PC-3 (cell line): Measurements from ENCODE around the gene MPLKIP. TPM values are rescaled to one million over a fixed set of nuclear protein-coding genes. Genes with fewer than 3 reads are reported as not detected.

Source experiments
- ATAC-seq: fragments of 200-7000 bp; cut with Tn5 transposase; 2 replicates; pipeline ENCODE4 v1.9.1; 2020; ENCODE audit warnings: mild to moderate bottlenecking, moderate library complexity
- BruUV-seq: library from RNA; stranded (reverse); fragments of 400-500 nt; replicated peaks from 2 replicates; lab custom pipeline; 2021; lab: Mats Ljungman, UMichigan
- CTCF ChIA-PET: fragments of 300-600 bp; sonication (Branson Sonifier 250); formaldehyde crosslinking; loops from one replicate; lab custom pipeline; 2022; ENCODE audit warnings: antibody characterized with exemption; lab: Charles Lee
- POLR2A ChIA-PET: fragments of 300-600 bp; sonication (Branson Sonifier 250); formaldehyde crosslinking; loops from one replicate; lab custom pipeline; 2022; ENCODE audit warnings: antibody characterized with exemption; ENCODE audit not compliant: unreplicated experiment; lab: Charles Lee
- DNase-seq: peaks from one replicate; pipeline ENCODE4 v3.0.0-alpha.2; 2015
- H2AFZ ChIP-seq: fragments of 300-600 bp; sonication (generic); 2 replicates; pipeline ENCODE4 v1.6.0; 2016; ENCODE audit warnings: antibody characterized with exemption, low read length
- H3F3A ChIP-seq: fragments of 300-600 bp; sonication (generic); one replicate; pipeline ENCODE4 v1.6.0; 2017; ENCODE audit warnings: antibody characterized with exemption, low read length, control low read depth, mild to moderate bottlenecking; ENCODE audit not compliant: unreplicated experiment
- H3K27ac ChIP-seq: fragments of 300-600 bp; sonication (generic); 2 replicates; pipeline ENCODE4 v1.5.1; 2016; ENCODE audit warnings: mild to moderate bottlenecking, low read length
- H3K27me3 ChIP-seq: fragments of 300-600 bp; sonication (generic); 2 replicates; pipeline ENCODE4 v1.6.1; 2016; ENCODE audit warnings: low read length, mixed read lengths
- H3K36me3 ChIP-seq: fragments of 300-600 bp; sonication (generic); 2 replicates; pipeline ENCODE4 v1.6.1; 2016; ENCODE audit warnings: low read depth, mixed run types, low read length, mixed read lengths
- H3K4me1 ChIP-seq: fragments of 300-600 bp; sonication (generic); 2 replicates; pipeline ENCODE4 v1.5.1; 2016; ENCODE audit warnings: low read length; ENCODE audit not compliant: insufficient read depth
- H3K4me2 ChIP-seq: fragments of 300-600 bp; sonication (generic); 2 replicates; pipeline ENCODE4 v1.6.0; 2016; ENCODE audit warnings: low read length
- H3K4me3 ChIP-seq: fragments of 300-600 bp; sonication (generic); 2 replicates; pipeline ENCODE4 v1.5.1; 2016; ENCODE audit warnings: mild to moderate bottlenecking, low read length, mixed read lengths
- H3K79me2 ChIP-seq: fragments of 300-600 bp; sonication (generic); 2 replicates; pipeline ENCODE4 v1.6.1; 2017; ENCODE audit warnings: low read length, mixed read lengths
- H3K9ac ChIP-seq: fragments of 300-600 bp; sonication (generic); 2 replicates; pipeline ENCODE4 v1.6.0; 2016; ENCODE audit warnings: mild to moderate bottlenecking, low read length
- H3K9me2 ChIP-seq: fragments of 300-600 bp; sonication (generic); replicated peaks from 2 replicates; pipeline ENCODE4 v1.6.1; 2016; ENCODE audit warnings: mixed run types, low read length, mixed read lengths
- H3K9me3 ChIP-seq: fragments of 300-600 bp; sonication (generic); 2 replicates; pipeline ENCODE4 v1.6.1; 2016; ENCODE audit warnings: low read length, mixed read lengths
- H4K20me1 ChIP-seq: fragments of 300-600 bp; sonication (generic); 2 replicates; pipeline ENCODE4 v1.6.1; 2016; ENCODE audit warnings: low read length, mixed read lengths
- CTCF ChIP-seq: fragments of 300-600 bp; sonication (generic); conservative IDR thresholded peaks from 2 replicates; pipeline ENCODE4 v1.5.1; 2017; ENCODE audit warnings: antibody characterized with exemption, low read depth, mild to moderate bottlenecking, low read length
- EZH2 ChIP-seq: fragments of 300-600 bp; sonication (generic); IDR thresholded peaks from one replicate; pipeline ENCODE4 v1.6.1; 2017; ENCODE audit warnings: antibody characterized with exemption, mild to moderate bottlenecking, low read length; ENCODE audit not compliant: unreplicated experiment
- EZH2phosphoT487 ChIP-seq: fragments of 300-600 bp; sonication (generic); IDR thresholded peaks from 2 replicates; pipeline ENCODE4 v1.6.1; 2018; ENCODE audit warnings: mild to moderate bottlenecking, antibody characterized with exemption, low read length, borderline replicate concordance
- intact Hi-C: fragments of 100-400 bp; cut with micrococcal nuclease; formaldehyde crosslinking; loops from 2 replicates; pipeline ENCODE4 v1.9.0; 2023
- total RNA-seq: library from RNA; depleted of rRNA; stranded (reverse); fragments of >200 nt; gene quantifications from 2 replicates; pipeline ENCODE4 v1.2.3, GENCODE V29; 2014

MPLKIP gene
- total RNA-seq, 1 experiment from 2014 or later: 48.7 TPM

GRCh38 chr7:40099837-40100236 lies 34.6 kb downstream of the MPLKIP start:
- Histone ChIP-seq H3F3A (no peaks in the 10 kb centered on the region), H3K4me1 (no peaks in the 10 kb centered on the region), H3K9me3 (no peaks in the 10 kb centered on the region), H3K36me3 (no peaks in the 10 kb centered on the region; the same call in 1 of the 2 replicates), H3K9ac (no peak overlapping the region), H3K27ac (no peak overlapping the region), H3K9me2 (no peaks in the 10 kb centered on the region), H2AFZ (no peak overlapping the region), H3K4me2 (no peak overlapping the region), H3K4me3 (no peak overlapping the region), H3K79me2 (no peaks in the 10 kb centered on the region), H4K20me1 (no peaks in the 10 kb centered on the region), H3K27me3 (no peaks in the 10 kb centered on the region)
- intact Hi-C loops: no loop called here
- no peak for TF ChIP-seq EZH2
- no peak for TF ChIP-seq EZH2phosphoT487
- no peak for TF ChIP-seq CTCF
- DNase-seq (no peak), ATAC-seq (no peak)
- POLR2A ChIA-PET: no interaction called here
- CTCF ChIA-PET: no interaction called here
- no TSS peak for BruUV-seq

- intact Hi-C loops: no loop called here
- DNase-seq (no peak), ATAC-seq (no peak)
- Histone ChIP-seq H3K9ac (no peak overlapping the region), H3K27me3 (no peaks in the 10 kb centered on the region), H3K79me2 (no peaks in the 10 kb centered on the region), H3K9me3 (no peaks in the 10 kb centered on the region), H2AFZ (no peak overlapping the region), H4K20me1 (no peaks in the 10 kb centered on the region), H3K4me2 (no peak overlapping the region), H3K9me2 (no peaks in the 10 kb centered on the region), H3K4me1 (no peaks in the 10 kb centered on the region), H3F3A (no peaks in the 10 kb centered on the region), H3K36me3 (peaks cover 8% of the 10 kb centered on the region; the same call in 1 of the 2 replicates), H3K4me3 (no peak overlapping the region), H3K27ac (no peak overlapping the region)
- no peak for TF ChIP-seq EZH2phosphoT487
- no peak for TF ChIP-seq EZH2
- no peak for TF ChIP-seq CTCF
- ChIA-PET POLR2A (no interaction called here), CTCF (no interaction called here)
- BruUV-seq: no TSS peak
Measured at GRCh38 chr7:40098810-40099209, 35.6 kb downstream of the MPLKIP start.

GRCh38 chr7:40097728-40098127 lies 36.7 kb downstream of the MPLKIP start:
- no TSS peak for BruUV-seq
- Histone ChIP-seq H3K27me3 (no peaks in the 10 kb centered on the region), H3K4me3 (no peak overlapping the region), H3K27ac (no peak overlapping the region), H3K9me2 (no peaks in the 10 kb centered on the region), H3K36me3 (peaks cover 11% of the 10 kb centered on the region; the same call in 1 of the 2 replicates), H3K4me2 (no peak overlapping the region), H3F3A (no peaks in the 10 kb centered on the region), H3K9me3 (no peaks in the 10 kb centered on the region), H3K4me1 (no peaks in the 10 kb centered on the region), H4K20me1 (no peaks in the 10 kb centered on the region), H2AFZ (no peak overlapping the region), H3K79me2 (no peaks in the 10 kb centered on the region), H3K9ac (no peak overlapping the region)
- ATAC-seq (no peak), DNase-seq (no peak)
- TF ChIP-seq CTCF: no peak
- no peak for TF ChIP-seq EZH2phosphoT487
- no peak for TF ChIP-seq EZH2
- POLR2A ChIA-PET: no interaction called here
- CTCF ChIA-PET: no interaction called here
- intact Hi-C loops: no loop called here
